SK-N-MC (cell line): ENCODE data around the gene KIF19.

Experiments used
- DNase-seq: peaks from one replicate; pipeline ENCODE4 v3.0.0-alpha.2; 2011; ENCODE audit warnings: low read depth, low spot score
- H3K27ac ChIP-seq: fragments of 200-600 bp; sonication (generic); 2 replicates; pipeline ENCODE4 v1.5.1; 2016; ENCODE audit warnings: mixed run types
- H3K36me3 ChIP-seq: fragments of 200-600 bp; sonication (generic); 2 replicates; pipeline ENCODE4 v1.6.1; 2017; ENCODE audit warnings: antibody characterized with exemption, low read length, mixed read lengths; ENCODE audit not compliant: insufficient read depth
- H3K4me3 ChIP-seq: fragments of 200-600 bp; sonication (generic); 2 replicates; pipeline ENCODE4 v1.5.1; 2016
- H3K9ac ChIP-seq: fragments of 200-600 bp; sonication (generic); 2 replicates; pipeline ENCODE4 v1.8.0; 2017; ENCODE audit warnings: mixed run types, mixed read lengths; ENCODE audit not compliant: insufficient read length
- H3K9me3 ChIP-seq: fragments of 200-600 bp; sonication (generic); 2 replicates; pipeline ENCODE4 v1.6.1; 2017; ENCODE audit warnings: low read depth, mild to moderate bottlenecking, antibody characterized with exemption, low read length, moderate library complexity, mixed read lengths
- EZH2 ChIP-seq: fragments of 200-600 bp; sonication (generic); IDR thresholded peaks from one replicate; pipeline ENCODE4 v1.6.1; 2017; ENCODE audit warnings: antibody characterized with exemption
- FOXP2 ChIP-seq: optimal IDR thresholded peaks from 2 replicates; pipeline ENCODE3; 2011; ENCODE audit warnings: mild to moderate bottlenecking, moderate library complexity; ENCODE audit not compliant: insufficient read depth; ENCODE audit errors: extremely low read length, control extremely low read depth
- POLR2AphosphoS5 ChIP-seq: IDR thresholded peaks from 2 replicates; pipeline ENCODE4 v1.6.1; 2012; ENCODE audit warnings: mild to moderate bottlenecking, low read depth, low read length, borderline replicate concordance

The KIF19 gene

GRCh38 chr17:74287031-74287602 lies 38.9 kb upstream of the KIF19 start:
- no peaks in the 10 kb centered on the region for H3K9me3 ChIP-seq
- TF ChIP-seq EZH2 (no peak), POLR2AphosphoS5 (no peak), FOXP2 (no peak)
- no peak overlapping the region for H3K9ac ChIP-seq
- H3K4me3 ChIP-seq = no peak overlapping the region
- H3K36me3 ChIP-seq = no peaks in the 10 kb centered on the region
- H3K27ac ChIP-seq = no peak overlapping the region
- no peak for DNase-seq

- DNase-seq = no peak
- TF ChIP-seq POLR2AphosphoS5 (no peak), FOXP2 (no peak), EZH2 (no peak)
These were observed 37.2 kb upstream of the KIF19 start for GRCh38 chr17:74288785-74289184.

GRCh38 chr17:74289688-74290087 lies 36.3 kb upstream of the KIF19 start:
- Histone ChIP-seq H3K27ac (no peak overlapping the region), H3K9me3 (no peaks in the 10 kb centered on the region), H3K4me3 (no peak overlapping the region), H3K36me3 (no peaks in the 10 kb centered on the region), H3K9ac (no peak overlapping the region)
- no peak for DNase-seq
- no peak for TF ChIP-seq EZH2
- no peak for TF ChIP-seq FOXP2
- TF ChIP-seq POLR2AphosphoS5 = no peak

More at GRCh38 chr17:74288785-74289184, 37.2 kb upstream of the KIF19 start:
- Histone ChIP-seq H3K36me3 (no peaks in the 10 kb centered on the region), H3K9ac (no peak overlapping the region), H3K4me3 (no peak overlapping the region), H3K9me3 (no peaks in the 10 kb centered on the region), H3K27ac (no peak overlapping the region)

GRCh38 chr17:74290340-74290739 lies 35.7 kb upstream of the KIF19 start:
- Histone ChIP-seq H3K36me3 (no peaks in the 10 kb centered on the region), H3K27ac (no peak overlapping the region), H3K4me3 (no peak overlapping the region), H3K9me3 (no peaks in the 10 kb centered on the region), H3K9ac (no peak overlapping the region)
- no peak for TF ChIP-seq FOXP2
- DNase-seq = no peak

- DNase-seq = no peak
- Histone ChIP-seq H3K9ac (no peak overlapping the region), H3K4me3 (no peak overlapping the region), H3K27ac (no peak overlapping the region), H3K36me3 (no peaks in the 10 kb centered on the region), H3K9me3 (no peaks in the 10 kb centered on the region)
- TF ChIP-seq FOXP2 = no peak
- TF ChIP-seq POLR2AphosphoS5 = no peak
- no peak for TF ChIP-seq EZH2
These were observed 33.5 kb upstream of the KIF19 start for GRCh38 chr17:74292495-74292894.

GRCh38 chr17:74295625-74296547 lies 30.1 kb upstream of the KIF19 start:
- H3K9ac ChIP-seq = no peak overlapping the region
- no peak for DNase-seq
- H3K27ac ChIP-seq = no peak overlapping the region
- no peak overlapping the region for H3K4me3 ChIP-seq
- no peaks in the 10 kb centered on the region for H3K9me3 ChIP-seq
- TF ChIP-seq POLR2AphosphoS5 (no peak), FOXP2 (no peak), EZH2 (no peak)
- H3K36me3 ChIP-seq = no peaks in the 10 kb centered on the region

GRCh38 chr17:74296548-74296936 lies 29.5 kb upstream of the KIF19 start:
- H3K9ac ChIP-seq = no peak overlapping the region
- H3K4me3 ChIP-seq = no peak overlapping the region
- DNase-seq = no peak
- H3K36me3 ChIP-seq = no peaks in the 10 kb centered on the region
- H3K27ac ChIP-seq = no peak overlapping the region
- TF ChIP-seq FOXP2 (no peak), EZH2 (no peak), POLR2AphosphoS5 (no peak)
- H3K9me3 ChIP-seq = no peaks in the 10 kb centered on the region

GRCh38 chr17:74297941-74298340 lies 28.1 kb upstream of the KIF19 start:
- Histone ChIP-seq H3K9ac (no peak overlapping the region), H3K27ac (no peak overlapping the region), H3K9me3 (no peaks in the 10 kb centered on the region), H3K4me3 (no peak overlapping the region), H3K36me3 (no peaks in the 10 kb centered on the region)
- no peak for TF ChIP-seq POLR2AphosphoS5
- no peak for TF ChIP-seq FOXP2
- no peak for TF ChIP-seq EZH2
- DNase-seq = no peak
